Measurements from ENCODE around the gene MANEAL.

DNA sequence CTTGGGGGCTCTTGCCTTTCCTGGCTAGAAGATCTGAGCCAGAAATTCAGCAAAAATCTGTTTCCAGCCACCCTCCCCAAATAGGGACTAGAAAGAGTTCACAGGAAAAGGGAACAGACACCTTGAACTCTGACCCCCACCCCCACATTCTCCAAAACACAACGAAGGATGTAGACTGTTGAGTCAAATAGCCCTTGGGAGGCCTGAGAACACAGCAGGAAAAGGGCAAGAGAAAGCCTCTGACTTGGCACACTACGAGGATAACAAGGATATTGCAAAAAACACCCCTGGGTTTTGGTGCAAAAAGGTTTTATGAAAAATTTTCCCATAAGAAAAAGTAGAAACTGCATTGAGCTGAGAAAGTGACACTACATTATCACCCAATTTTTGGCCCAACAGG, 16.3 kb downstream of the MANEAL start:
- TF ChIP-seq, protein P1, sequence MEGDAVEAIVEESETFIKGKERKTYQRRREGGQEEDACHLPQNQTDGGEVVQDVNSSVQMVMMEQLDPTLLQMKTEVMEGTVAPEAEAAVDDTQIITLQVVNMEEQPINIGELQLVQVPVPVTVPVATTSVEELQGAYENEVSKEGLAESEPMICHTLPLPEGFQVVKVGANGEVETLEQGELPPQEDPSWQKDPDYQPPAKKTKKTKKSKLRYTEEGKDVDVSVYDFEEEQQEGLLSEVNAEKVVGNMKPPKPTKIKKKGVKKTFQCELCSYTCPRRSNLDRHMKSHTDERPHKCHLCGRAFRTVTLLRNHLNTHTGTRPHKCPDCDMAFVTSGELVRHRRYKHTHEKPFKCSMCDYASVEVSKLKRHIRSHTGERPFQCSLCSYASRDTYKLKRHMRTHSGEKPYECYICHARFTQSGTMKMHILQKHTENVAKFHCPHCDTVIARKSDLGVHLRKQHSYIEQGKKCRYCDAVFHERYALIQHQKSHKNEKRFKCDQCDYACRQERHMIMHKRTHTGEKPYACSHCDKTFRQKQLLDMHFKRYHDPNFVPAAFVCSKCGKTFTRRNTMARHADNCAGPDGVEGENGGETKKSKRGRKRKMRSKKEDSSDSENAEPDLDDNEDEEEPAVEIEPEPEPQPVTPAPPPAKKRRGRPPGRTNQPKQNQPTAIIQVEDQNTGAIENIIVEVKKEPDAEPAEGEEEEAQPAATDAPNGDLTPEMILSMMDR (IDR thresholded peaks at IDR 0.05; ENCODE audit: insufficient read depth, low read depth, low read length) = no peak
- TF ChIP-seq EZH2 (IDR thresholded peaks at IDR 0.05; ENCODE audit: insufficient read depth, low read length) = no peak

All from astrocyte (in vitro differentiated cells and primary cell).